ENCODE results near the gene RNF181.

DNA sequence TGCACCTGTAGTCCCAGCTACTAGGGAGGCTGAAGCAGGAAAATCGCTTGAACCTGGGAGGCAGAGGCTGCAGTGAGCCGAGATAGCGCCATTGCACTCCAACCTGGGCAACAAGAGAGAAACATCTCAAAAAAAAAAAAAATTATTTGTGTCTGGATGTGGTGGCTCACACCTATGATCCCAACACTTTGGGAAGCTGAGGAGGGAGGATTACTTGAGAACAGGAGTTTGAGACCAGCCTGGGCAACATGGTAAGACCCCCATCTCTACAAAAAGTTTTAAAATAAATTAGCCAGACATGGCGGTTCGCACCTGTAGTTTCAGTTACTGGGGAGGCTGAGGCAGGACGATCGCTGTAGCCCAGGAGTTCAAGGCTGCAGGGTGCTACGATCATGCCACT lies 19.8 kb upstream of the RNF181 start:
- TF ChIP-seq, protein P1, sequence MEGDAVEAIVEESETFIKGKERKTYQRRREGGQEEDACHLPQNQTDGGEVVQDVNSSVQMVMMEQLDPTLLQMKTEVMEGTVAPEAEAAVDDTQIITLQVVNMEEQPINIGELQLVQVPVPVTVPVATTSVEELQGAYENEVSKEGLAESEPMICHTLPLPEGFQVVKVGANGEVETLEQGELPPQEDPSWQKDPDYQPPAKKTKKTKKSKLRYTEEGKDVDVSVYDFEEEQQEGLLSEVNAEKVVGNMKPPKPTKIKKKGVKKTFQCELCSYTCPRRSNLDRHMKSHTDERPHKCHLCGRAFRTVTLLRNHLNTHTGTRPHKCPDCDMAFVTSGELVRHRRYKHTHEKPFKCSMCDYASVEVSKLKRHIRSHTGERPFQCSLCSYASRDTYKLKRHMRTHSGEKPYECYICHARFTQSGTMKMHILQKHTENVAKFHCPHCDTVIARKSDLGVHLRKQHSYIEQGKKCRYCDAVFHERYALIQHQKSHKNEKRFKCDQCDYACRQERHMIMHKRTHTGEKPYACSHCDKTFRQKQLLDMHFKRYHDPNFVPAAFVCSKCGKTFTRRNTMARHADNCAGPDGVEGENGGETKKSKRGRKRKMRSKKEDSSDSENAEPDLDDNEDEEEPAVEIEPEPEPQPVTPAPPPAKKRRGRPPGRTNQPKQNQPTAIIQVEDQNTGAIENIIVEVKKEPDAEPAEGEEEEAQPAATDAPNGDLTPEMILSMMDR (conservative IDR thresholded peaks at IDR 0.05 in 1 of 2, IDR thresholded peaks at IDR 0.05 in 1 of 2; ENCODE audit: extremely low read depth in 1 of 2, insufficient read depth in 1 of 2, low read depth in 1 of 2, low read length in 2 of 2): no peak
- TF ChIP-seq EZH2 (IDR thresholded peaks at IDR 0.05; ENCODE audit: borderline replicate concordance, low read length): no peak

All from mammary epithelial cell (primary cell).